NCI-H526 treated with DMSO at 0.1 percent for 48 hours (cell line): ENCODE measurements around the gene TMEM271.

Source experiments
- DNase-seq: peaks from one replicate; lab custom pipeline; 2025; lab: John Stamatoyannopoulos, UW

The TMEM271 gene, protein sequence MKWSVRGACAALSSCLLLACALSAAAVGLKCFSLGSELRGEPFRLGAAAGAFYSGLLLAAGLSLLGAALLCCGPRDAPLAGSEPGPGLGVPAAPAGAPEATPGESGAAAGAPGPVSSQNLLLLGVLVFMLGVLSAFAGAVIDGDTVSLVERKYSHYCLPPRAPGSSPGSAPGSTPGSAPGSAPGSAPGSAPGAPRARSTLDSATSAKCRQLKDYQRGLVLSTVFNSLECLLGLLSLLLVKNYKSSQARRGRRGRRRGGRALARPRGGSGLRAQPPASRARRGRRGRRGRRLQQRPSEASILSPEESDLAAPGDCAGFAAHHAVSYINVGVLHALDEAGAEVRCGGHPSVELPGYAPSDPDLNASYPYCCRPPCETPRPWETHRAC

DNA sequence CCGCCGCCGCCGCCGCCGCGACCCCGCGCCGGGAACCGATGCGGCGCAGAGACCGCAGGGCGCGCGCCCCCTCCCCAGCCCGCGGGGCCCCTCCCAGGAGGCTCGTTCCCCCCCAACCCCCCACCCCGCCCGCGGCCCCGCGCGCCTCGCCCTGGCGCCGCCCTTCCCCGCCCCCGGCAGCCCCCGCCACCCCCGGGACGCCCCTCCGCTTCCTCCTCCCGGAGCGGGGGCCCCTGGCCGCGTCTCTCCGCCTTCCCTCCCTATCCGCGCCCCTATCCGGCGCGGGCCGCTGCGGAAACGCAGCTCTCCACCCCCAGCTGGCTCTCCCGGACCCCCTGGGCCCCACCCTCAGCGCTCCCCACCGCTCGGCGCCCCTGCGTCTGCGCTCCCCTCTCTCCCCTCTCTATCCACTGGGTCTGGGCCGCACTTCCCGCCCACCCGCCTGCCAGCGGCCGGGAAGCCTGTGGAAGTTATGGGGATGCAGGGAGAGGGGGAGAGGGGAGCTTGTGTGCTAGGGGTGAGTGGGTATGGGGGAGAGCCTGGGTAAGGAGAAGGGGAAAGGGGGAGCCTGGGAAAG lies at the start of gene TMEM271:
Gene TMEM271 (minus strand): TSS at position 51 of the 577 bp plus-strand sequence. CDS start 233 bp downstream, outside the sequence.
- no peak for DNase-seq

GRCh38 chr4:625631-626161 lies 49.6 kb upstream of the TMEM271 start:
- no peak for DNase-seq

- DNase-seq: no peak
Measured at GRCh38 chr4:624705-625590, 48.9 kb upstream of the TMEM271 start, which contains the start of gene PDE6B. TSS of gene PDE6B (plus strand) at chr4:625573. CDS start at chr4:625627, 54 bp downstream.

GRCh38 chr4:623914-624566 lies 47.9 kb upstream of the TMEM271 start:
- DNase-seq: no peak

DNA sequence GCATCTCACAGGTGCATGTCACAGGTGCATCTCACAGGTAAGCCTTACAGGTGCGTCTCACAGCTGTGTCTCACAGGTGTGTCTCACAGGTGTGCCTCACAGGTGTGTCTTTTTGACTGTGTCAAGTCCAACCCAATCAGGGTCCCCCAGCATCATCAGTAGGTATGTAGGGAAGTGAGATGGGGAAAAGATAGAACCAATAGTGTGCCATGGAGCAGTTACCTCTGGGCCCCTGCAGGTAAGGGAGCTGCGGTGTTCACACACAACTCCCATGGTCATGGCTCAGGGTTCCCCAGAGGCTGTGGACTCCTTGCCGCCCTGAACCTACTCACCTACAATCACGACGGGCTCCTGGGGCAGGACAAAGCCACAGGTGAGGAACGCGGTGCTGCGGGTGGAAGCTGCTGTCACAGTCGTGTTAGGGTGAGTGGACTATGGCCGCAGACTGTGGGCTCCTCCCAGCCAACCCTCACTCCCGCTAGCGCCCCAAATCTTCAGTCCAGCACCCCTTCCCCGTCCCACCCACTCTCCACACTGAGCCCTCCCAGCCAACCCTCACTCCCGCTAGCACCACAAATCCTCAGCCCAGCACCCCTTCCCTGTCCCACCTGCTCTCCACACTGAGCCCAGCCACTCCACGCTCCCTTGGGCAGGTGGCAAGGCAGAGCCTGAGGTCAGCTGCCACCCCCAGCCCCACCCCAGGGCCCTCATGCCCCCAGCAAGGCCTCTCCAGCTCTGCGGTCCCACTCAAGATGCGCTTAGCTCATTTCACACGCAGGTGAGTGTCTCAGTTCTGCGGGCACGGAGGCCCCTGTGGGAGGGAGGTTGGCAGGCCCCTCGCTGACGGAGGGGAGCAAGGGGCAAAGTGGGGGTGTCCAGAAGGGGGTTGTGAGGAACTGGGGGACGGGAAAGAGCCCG lies 47.2 kb upstream of the TMEM271 start:
- no peak for DNase-seq

DNA sequence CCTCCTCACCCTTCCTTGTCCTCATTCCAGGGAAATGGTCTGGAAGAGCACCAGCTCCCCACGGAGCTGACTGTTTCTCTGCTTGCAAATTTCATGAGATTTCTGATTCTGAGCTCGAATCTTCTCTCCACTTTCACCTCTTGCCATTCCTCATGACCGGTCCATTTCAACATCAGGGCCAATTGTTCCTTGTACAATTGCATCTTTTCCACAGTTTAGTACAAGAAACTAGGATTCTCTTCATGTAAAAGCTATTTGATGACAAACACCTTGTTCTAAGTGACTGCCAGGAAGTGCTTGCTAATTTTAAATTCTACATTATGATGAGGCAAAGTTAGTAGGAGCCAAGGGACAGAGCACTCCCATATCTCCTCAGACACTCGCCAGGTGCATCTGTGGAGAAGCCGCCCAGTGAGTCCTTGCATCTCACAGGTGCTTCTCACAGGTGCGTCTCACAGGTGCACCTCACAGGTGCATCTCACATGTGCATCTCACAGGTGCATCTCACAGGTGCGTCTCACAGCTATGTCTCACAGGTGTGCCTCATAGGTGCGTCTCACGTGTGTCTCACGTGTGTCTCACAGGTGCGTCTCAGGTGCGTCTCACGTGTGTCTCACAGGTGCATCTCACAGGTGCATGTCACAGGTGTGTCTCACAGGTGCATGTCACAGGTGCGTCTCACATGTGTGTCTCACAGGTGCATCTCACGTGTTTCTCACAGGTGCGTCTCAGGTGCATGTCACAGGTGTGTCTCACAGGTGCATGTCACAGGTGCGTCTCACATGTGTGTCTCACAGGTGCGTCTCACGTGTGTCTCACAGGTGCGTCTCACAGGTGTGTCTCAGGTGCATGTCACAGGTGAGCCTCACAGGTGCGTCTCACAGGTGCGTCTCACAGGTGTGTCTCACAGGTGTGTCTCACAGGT lies 46.2 kb upstream of the TMEM271 start:
- DNase-seq: no peak

DNA sequence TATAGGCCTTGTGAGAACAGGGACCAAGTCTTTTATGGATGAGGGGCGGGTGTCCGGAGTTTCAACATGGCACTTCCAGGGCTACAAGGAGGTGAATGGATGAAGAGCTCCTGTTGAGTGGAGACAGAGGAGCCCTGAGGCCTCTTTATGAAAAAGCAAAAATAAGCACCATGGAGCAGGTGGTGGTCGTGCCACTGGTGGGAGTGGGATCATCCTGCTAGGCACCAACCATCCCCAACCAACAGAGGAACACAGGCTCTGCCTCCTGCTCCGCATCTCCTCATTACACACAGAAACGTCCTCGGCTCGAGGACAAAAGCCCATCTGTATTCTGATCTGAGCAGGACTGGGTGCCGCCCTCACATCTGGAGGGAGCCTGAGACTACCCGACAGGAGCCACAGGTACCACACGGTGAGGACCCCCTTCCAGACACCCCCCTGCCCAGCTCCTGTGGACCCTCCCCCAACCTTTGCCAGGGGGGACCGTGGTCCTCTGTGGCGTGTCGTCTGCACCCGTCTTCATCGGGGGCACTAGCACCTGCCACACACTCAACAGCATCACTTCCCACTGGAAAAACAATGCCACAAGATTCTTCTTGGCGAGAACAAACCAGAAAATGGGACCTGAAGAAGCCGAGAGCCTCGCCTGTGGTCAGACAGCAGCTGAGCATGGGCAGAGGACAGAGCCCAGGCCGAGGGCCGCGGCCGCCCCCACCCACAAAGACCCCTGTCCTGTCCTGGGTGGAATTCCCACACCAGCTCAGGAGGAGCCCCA lies 45.4 kb upstream of the TMEM271 start:
- DNase-seq: no peak

- DNase-seq: no peak
Measured at GRCh38 chr4:620851-621261, 44.8 kb upstream of the TMEM271 start.

GRCh38 chr4:620201-620600 lies 44.1 kb upstream of the TMEM271 start:
- DNase-seq: no peak

DNA sequence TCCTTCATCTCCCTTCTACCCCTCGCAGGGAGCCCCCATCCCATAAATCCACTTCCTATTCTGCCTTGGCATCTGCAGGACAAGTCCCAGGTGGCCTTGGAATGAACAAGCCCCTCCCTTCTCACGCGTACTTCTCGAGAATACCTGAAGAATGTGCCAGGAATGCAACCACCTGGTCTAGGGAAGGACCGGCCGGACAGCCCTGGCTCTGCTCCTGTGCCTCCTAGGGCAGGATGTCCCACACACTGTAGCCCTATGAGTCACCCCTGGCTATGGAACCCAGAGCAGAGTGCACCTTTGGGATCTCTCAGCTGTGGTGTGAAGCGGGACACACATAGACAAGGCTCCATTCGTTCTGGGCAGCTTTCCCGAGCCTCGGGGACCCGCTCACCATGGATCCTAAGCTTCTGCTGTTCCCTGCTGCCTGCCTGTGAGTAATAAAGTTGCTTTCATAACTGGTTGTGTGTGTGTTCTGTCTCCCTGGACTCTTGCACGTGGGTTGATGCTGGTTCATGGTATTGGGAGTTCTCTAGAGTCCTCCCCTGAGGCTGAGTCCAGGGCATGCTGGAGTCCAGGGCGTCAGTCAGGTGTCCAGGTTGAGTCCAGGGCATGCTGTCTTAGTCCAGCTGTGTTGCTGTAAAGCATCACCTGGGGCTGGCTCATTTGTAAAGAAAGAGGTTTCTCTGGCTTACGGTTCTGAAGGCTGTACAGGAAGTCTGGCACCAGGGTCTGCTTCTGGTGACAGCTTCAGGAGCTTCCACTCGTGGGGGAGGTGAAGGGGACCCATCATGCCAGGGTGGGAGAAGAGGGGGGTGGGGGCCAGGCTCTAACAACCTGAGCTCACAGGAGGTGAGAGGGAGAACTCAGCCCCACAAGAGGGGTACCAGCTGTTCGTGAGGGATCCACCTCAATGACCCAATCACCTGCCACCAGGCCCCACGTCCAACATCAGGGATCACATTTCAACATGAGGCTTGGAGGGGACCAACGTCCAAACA lies 41.8 kb upstream of the TMEM271 start:
- DNase-seq: no peak

- no peak for DNase-seq
Measured at GRCh38 chr4:616911-617643, 41.0 kb upstream of the TMEM271 start.

- DNase-seq: no peak
Measured at GRCh38 chr4:616091-616490, 40.0 kb upstream of the TMEM271 start.

GRCh38 chr4:613126-613525 lies 37.0 kb upstream of the TMEM271 start:
- DNase-seq: no peak

DNA sequence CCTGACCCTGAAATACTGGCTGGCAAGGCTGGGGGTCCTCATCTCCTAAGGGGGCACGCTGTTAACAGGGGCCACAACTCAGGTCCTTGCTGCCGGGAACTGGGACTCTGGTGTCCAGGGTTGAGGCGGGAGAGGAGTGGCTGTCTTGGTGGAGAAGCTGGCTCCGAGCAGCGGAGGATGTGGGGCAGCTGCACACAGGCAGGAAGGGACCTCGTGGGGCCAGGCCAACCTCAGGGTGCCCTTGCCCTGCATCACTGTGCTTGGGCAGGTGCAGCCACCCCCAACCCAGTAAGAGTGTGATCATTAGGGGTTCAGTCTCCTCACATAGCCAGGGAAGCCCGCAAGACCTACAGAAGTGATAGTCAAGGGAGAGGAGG lies 36.6 kb upstream of the TMEM271 start:
- DNase-seq: no peak

- no peak for DNase-seq
Measured at GRCh38 chr4:612052-612748, 36.1 kb upstream of the TMEM271 start.
